Gastrocnemius medialis (tissue), 4 donors: Measurements from ENCODE around the gene C2CD4A. TPM values are rescaled to one million over a fixed set of nuclear protein-coding genes. Genes with fewer than 3 reads are reported as not detected.

Source experiments
- ATAC-seq, 2 donors: fragments of 150-250 bp; one replicate each; pipeline ENCODE4 v1.9.1; 2016
- DNase-seq, 2 donors: peaks; one replicate each; pipeline ENCODE4 v3.0.0-alpha.2; 2019
- H3K27ac ChIP-seq, 4 donors: fragments of 200-600 bp; sonication (generic); 1 replicate in 1 of 4; 2 replicates in 3 of 4; pipeline ENCODE4 v1.5.1; 2016 to 2018; ENCODE audit warnings: mild to moderate bottlenecking in 2 of 4, moderate library complexity in 1 of 4
- H3K27me3 ChIP-seq, 3 donors: fragments of 200-600 bp; sonication (generic) in 2 of 3; 1 replicate in 1 of 3; 2 replicates in 2 of 3; pipeline versions ENCODE4 v1.5.1 to v1.6.0; 2016 to 2019; ENCODE audit warnings: mild to moderate bottlenecking in 1 of 3, moderate library complexity in 1 of 3
- H3K36me3 ChIP-seq, 2 donors: fragments of 200-600 bp; sonication (generic) in 1 of 2; one replicate each; pipeline ENCODE4 v1.5.1; 2017 to 2018
- H3K4me1 ChIP-seq, 2 donors: fragments of 200-600 bp; sonication (generic) in 1 of 2; one replicate each; pipeline ENCODE4 v1.5.1; 2016 to 2017; ENCODE audit warnings: mild to moderate bottlenecking in 2 of 2
- H3K4me3 ChIP-seq, 4 donors: fragments of 200-600 bp; sonication (generic) in 3 of 4; 1 replicate in 1 of 4; 2 replicates in 3 of 4; pipeline ENCODE4 v1.5.1; 2016 to 2019; ENCODE audit warnings: mild to moderate bottlenecking in 2 of 4
- H3K9me3 ChIP-seq, 3 donors: fragments of 200-600 bp; sonication (generic) in 2 of 3; 1 replicate in 1 of 3; 2 replicates in 2 of 3; pipeline ENCODE4 v1.5.1; 2016 to 2019
- CTCF ChIP-seq, 5 experiments: fragments of 450-650 bp in 3 of 5; fragments of 200-600 bp in 2 of 5; sonication (generic) in 2 of 5; IDR thresholded peaks in 4 of 5; conservative IDR thresholded peaks in 1 of 5; 1 replicate in 4 of 5; 2 replicates in 1 of 5; pipeline ENCODE4 v1.5.1; 2016 to 2019; ENCODE audit warnings: antibody characterized with exemption in 5 of 5, mild to moderate bottlenecking in 3 of 5, moderate library complexity in 3 of 5
- POLR2A ChIP-seq, 2 donors: fragments of 450-650 bp; IDR thresholded peaks; one replicate each; pipeline ENCODE4 v1.6.1; 2017; ENCODE audit warnings: antibody characterized with exemption in 2 of 2, mild to moderate bottlenecking in 2 of 2, moderate library complexity in 2 of 2
- in situ Hi-C, 4 donors: fragments of 200-750 bp; cut with MboI; loops; one replicate each; pipeline versions ENCODE4 v1.15.0 to v1.8.0; 2017; ENCODE audit warnings: low sequenced_read_pairs in 4 of 4
- intact Hi-C: fragments of 100-400 bp; cut with DNase I; formaldehyde crosslinking; loops from one replicate; pipeline ENCODE4 v1.15.1; 2023; ENCODE audit warnings: low total_unique reads
- total RNA-seq, 4 donors: library from RNA; depleted of rRNA; stranded (reverse); fragments of >200 nt; gene quantifications; one replicate each; pipeline versions ENCODE4 v1.1.0 to v1.2.3, GENCODE V29; 2016

Gene C2CD4A
- total RNA-seq, 4 donors from 2014 or later = 0.23 to 0.66 (median 0.47) TPM; not detected in 1

GRCh38 chr15:62088353-62088693, 21.5 kb downstream of the C2CD4A start:
- intact Hi-C loops = no loop called here
- no peaks in the 10 kb centered on the region for H3K4me1 ChIP-seq
- no peak for DNase-seq
- ATAC-seq = no peak
- H3K27ac ChIP-seq = no peak overlapping the region
- H3K36me3 ChIP-seq = no peaks in the 10 kb centered on the region
- no peaks in the 10 kb centered on the region for H3K9me3 ChIP-seq
- no peaks in the 10 kb centered on the region for H3K27me3 ChIP-seq
- TF ChIP-seq CTCF (IDR thresholded peaks at IDR 0.05 in 4 of 5, conservative IDR thresholded peaks at IDR 0.05 in 1 of 5) (no peak), POLR2A (IDR thresholded peaks at IDR 0.05) (no peak)
- no peak overlapping the region for H3K4me3 ChIP-seq
- in situ Hi-C loops = no loop called here

GRCh38 chr15:62089616-62090015, 22.8 kb downstream of the C2CD4A start:
- ATAC-seq = no peak
- H3K27me3 ChIP-seq = no peaks in the 10 kb centered on the region
- in situ Hi-C loops (no loop called here), intact Hi-C loops (no loop called here)
- no peaks in the 10 kb centered on the region for H3K4me1 ChIP-seq
- no peaks in the 10 kb centered on the region for H3K9me3 ChIP-seq
- no peak overlapping the region for H3K4me3 ChIP-seq
- H3K27ac ChIP-seq = no peak overlapping the region
- no peak for DNase-seq
- TF ChIP-seq CTCF (IDR thresholded peaks at IDR 0.05 in 4 of 5, conservative IDR thresholded peaks at IDR 0.05 in 1 of 5) (no peak), POLR2A (IDR thresholded peaks at IDR 0.05) (no peak)
- H3K36me3 ChIP-seq = no peaks in the 10 kb centered on the region

GRCh38 chr15:62090988-62091387, 24.2 kb downstream of the C2CD4A start:
- Histone ChIP-seq H3K36me3 (no peaks in the 10 kb centered on the region), H3K9me3 (no peaks in the 10 kb centered on the region), H3K4me3 (no peak overlapping the region), H3K4me1 (no peaks in the 10 kb centered on the region), H3K27me3 (no peaks in the 10 kb centered on the region), H3K27ac (no peak overlapping the region)
- DNase-seq (no peak), ATAC-seq (no peak)
- intact Hi-C loops = no loop called here
- TF ChIP-seq CTCF (IDR thresholded peaks at IDR 0.05 in 4 of 5, conservative IDR thresholded peaks at IDR 0.05 in 1 of 5) = no peak
- no peak for TF ChIP-seq POLR2A (IDR thresholded peaks at IDR 0.05)
- in situ Hi-C loops = no loop called here

GRCh38 chr15:62093809-62094208, 27.0 kb downstream of the C2CD4A start:
- Histone ChIP-seq H3K4me1 (peaks cover 0 to under 1% of the 10 kb centered on the region in 2 donors), H3K4me3 (no peak overlapping the region), H3K27ac (no peak overlapping the region), H3K36me3 (no peaks in the 10 kb centered on the region), H3K9me3 (no peaks in the 10 kb centered on the region), H3K27me3 (no peaks in the 10 kb centered on the region)
- no peak for ATAC-seq
- intact Hi-C loops = no loop called here
- in situ Hi-C loops = no loop called here
- no peak for DNase-seq
- TF ChIP-seq CTCF (IDR thresholded peaks at IDR 0.05 in 4 of 5, conservative IDR thresholded peaks at IDR 0.05 in 1 of 5) (no peak), POLR2A (IDR thresholded peaks at IDR 0.05) (no peak)

GRCh38 chr15:62094388-62094787, 27.6 kb downstream of the C2CD4A start:
- Histone ChIP-seq H3K9me3 (no peaks in the 10 kb centered on the region), H3K36me3 (no peaks in the 10 kb centered on the region), H3K4me1 (peaks cover 0 to 7% of the 10 kb centered on the region in 2 donors), H3K4me3 (no peak overlapping the region), H3K27me3 (peaks cover 0 to 6% (median 0%) of the 10 kb centered on the region in 3 donors), H3K27ac (no peak overlapping the region)
- no peak for TF ChIP-seq POLR2A (IDR thresholded peaks at IDR 0.05)
- no peak for TF ChIP-seq CTCF (IDR thresholded peaks at IDR 0.05 in 4 of 5, conservative IDR thresholded peaks at IDR 0.05 in 1 of 5)
- intact Hi-C loops (no loop called here), in situ Hi-C loops (no loop called here)
- no peak for ATAC-seq
- no peak for DNase-seq
